GM21367 (cell line): ENCODE data around the gene TAPBP.

ENCODE experiments used
- ATAC-seq: cut with Tn5 transposase; IDR thresholded peaks from one replicate; pipeline ENCODE4 v1.9.1; 2021; ENCODE audit not compliant: unreplicated experiment

Gene TAPBP

DNA sequence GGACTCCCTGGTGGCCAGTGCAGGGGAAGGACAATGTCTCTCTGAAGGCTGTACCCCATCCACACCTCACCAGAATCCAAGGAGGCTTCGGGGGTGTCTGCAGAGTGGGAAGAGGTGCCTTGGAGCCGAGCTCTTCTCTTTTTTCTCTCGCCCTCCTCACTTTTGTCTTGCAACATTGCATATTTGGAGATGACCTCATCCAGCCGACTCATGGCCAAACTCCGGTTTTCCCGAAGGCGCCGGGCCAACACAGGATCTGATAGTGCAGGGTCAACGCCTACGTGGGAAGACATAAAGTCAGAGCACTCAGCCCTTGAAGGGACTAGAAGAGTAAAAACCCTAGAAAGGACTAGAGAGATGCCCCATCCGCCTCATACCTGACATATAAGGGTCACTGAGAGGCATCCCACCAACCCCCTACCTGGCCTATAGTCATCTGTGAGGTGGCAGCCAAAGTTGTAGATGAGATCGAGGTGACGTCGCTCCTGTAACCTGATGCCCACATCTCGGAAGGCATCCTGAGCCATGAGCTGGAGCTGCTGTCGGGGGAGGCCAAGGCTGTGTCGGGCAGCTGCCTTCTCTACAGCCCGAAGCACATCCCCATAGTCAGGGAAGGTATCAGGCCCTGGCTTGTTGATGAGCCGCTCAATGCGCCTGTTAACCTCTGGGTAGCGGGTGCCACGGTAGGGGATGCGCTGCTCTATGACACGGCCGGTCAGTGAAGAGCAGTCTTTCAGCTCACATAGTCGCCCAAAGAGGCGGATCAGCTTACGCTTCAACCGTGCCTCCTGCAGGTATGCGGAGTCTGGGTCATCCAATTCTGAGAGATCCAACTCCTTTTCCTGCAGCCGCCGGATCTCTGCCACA, 6.7 kb upstream of the TAPBP start:
- no peak for ATAC-seq

DNA sequence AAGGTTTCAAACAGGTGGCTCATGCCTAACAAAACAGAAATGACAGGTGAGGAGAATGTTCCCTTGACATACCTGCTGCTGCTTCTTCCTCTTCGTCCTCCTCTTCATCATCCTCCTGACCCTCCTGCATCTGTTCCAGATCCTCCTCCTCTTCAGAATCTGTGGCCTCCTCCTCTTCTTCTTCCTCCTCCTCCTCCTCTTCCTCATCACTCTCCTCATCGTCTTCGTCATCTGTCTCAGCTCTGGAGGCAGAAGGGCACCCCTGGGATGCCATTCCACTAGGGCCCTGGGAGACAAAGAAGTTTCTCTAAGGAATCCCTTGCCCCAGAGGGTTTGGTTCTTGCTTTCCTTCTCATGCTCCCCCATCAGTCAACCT, 6.0 kb upstream of the TAPBP start:
- ATAC-seq = no peak

DNA sequence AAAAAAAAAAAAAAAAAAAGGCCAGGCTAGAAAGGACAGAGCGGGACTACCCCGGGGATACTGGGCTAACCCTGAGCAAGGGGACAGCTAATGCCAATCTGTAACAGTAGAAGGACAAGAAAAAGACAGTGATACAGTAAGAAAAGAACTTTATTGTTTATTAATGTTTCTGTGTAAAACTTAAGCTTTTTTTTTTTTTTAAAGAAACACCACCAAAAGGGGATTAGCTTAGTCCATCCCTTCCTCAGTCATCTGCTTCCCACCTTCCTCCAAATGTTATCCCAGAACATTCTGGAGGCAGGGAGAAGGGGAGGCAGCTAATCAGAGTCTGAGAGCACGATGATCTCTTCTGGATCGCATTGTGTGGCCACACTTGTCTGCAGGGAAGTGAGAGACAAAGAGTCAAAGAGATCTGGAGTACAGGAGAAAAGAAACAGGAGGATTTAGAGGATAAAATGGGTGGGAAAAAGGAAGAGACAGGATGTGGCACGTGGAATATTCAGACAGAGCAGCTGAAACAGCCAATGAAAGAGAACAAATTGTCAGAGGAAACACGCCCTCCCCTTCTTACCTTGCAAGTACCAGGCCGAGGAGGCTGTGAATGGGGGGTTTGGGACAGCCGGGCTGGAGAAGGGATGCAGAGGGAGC, 4.7 kb upstream of the TAPBP start:
- ATAC-seq = no peak

DNA sequence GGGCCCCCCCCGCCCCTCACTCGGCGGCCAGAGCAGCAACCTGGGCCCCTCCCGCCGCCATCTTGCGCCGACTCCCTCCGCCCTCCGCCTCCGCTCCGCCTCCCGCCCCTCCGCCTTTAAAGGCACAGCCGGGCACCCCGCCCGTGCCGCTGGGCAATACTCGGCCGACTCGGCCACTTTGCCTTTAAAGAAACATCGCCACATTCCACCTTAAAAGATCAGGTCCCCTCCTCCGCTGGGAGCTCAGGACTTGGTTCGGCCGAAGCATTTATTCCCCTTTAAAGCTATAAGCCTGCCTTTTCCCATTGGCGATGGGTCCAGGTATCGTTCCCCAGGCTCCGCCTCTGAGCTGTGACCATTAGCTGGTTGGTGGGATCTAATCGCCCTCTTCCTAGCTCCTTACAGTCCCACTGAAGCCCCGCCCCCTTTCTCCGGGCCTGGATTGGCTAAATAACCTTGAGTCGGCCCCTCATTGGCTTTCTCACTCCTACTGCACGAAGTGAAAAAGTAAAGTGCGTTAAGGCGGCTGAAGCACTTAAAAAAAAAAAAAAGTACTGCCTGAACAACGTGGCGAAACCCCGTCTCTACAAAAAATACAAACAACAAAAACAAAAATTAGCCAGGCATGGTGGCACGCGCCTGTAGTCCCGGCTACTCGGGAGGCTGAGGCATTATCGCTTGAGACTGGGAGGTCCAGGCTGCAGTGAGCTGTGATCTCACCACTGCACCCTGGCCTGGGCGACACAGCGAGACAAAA, 4.0 kb upstream of the TAPBP start, which contains the start of gene ZBTB22:
ZBTB22 (minus strand) TSS at position 76 of the 757 bp plus-strand sequence. CDS start 828 bp downstream, outside the sequence.
- ATAC-seq = peak; percentile 32

DNA sequence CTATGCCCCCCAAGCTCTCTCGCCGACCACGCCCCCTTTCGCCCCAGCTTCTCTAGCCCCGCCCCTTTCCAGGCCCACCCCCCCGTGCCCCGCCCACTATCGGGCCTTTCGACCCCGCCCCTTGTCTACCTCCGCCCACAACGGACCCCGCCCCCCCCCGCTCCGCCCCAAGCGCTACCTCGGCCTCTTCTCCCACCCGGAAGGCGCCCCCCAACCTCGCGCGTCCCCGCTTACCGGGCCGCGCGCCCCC, 3.5 kb upstream of the TAPBP start:
- ATAC-seq = no peak

DNA sequence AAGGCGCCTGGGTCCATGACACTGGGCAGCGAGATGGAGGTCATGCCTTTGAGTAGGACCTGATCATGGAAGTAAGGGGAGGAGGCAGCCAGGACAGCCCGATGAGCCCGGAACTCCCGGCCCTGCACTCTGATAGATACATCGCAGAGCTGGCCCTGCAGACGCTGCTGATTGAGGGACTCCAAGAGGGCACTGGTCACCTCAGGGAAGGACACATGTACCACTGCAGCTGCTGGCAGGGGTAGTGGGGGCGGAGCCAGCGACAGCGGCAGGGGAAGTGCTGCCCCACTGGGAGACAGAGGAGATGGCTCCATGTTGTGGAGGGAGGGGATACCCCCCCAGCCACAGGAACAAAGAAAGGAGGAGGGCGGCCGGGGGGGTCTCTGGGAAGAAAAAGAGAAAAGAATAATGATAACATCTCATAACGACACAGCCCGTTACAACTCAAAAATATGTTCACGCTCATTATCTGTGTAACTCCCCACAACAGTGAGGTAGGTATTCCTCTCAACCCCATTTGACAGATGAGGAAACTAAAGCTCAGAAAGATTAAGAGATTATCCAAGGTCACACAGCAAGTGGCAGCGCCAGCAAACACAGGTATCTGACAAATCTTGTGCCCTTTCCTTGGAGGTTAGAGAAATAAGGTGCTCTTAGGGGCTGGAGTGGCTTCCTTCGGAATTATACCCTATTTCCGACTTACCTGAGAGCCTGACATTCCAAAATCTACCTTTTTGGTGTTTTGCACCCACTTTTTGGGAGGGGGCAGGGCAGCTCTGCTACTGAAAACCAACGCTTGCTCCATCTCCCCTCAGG, 2.9 kb upstream of the TAPBP start:
- no peak for ATAC-seq

DNA sequence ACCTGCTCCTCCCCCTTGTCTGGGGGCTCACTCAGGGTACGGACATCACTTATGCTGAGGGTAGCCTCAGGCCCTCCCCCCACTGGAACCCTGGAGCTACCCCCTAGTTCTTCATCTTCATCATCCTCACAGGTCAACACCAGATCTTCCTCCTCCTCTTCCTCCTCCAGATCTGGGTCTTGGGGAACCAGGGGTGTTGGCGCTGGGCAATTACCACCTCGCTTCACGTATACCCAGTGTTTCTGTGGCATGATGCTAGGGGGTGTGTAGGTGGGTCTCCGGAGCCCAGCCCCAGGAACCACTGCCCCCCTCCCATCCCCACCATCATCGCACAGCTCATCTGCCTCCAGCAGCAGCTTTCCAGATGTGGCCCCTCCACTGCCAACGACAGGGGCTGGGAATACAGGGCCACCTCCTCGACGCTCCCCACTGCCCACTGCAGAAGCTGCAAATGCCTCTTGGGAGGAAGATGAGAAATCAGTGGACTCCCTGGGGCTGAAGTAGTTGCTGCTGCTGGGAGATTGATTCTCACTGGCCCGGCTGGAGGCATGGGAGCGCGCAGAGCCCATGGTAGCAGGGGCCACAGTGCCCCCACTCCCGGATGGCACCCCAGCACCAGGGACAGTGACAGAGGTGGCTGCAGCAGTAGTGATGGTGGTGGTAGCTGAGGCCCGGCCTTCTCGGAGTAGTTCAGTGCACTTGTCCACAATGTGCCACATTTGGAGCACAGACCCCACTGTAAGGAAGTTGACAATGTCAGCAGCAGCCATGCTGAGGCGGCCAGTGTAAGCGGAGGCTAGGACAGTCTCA, 2.1 kb upstream of the TAPBP start:
- ATAC-seq = no peak

DNA sequence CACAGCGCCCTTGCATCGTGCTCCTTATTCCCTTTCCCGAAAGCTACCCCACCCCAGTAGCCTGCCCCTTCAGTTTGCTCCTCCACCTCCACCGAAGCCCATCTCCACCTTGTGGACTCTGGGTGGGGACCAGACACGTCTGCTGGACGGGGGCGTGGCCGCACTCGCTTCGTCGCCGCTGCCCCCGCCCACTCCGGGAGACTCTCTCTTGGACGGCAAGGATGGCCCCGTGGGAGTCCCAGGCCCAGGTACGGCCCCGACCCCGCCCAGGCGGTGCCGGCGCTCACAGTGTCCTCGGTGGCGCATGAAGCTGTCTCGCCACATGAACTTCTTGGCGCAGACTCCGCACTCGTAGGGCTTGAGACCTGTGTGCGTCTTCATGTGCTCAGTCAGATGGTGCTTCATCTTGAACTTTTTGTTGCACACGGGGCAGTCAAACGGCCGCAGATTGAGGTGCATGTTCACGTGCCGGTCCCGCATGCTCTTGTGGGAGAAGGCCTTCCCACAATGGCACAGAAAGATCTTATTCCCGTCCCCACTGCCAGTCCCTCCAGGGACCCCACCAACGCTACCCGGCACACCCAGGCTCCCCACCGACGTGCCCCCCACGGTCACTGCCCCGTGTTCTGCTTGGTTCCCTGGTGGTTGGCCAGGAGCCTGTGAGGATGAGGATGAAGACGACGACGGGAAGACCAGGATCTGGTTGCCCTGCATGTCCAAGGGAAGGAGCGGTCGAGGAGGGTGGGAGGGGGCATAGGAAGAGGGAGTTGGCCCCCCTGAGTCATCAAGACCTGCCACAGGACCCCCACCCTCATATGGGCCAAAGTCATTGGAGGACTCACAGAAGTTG, 1.3 kb upstream of the TAPBP start:
- no peak for ATAC-seq

DNA sequence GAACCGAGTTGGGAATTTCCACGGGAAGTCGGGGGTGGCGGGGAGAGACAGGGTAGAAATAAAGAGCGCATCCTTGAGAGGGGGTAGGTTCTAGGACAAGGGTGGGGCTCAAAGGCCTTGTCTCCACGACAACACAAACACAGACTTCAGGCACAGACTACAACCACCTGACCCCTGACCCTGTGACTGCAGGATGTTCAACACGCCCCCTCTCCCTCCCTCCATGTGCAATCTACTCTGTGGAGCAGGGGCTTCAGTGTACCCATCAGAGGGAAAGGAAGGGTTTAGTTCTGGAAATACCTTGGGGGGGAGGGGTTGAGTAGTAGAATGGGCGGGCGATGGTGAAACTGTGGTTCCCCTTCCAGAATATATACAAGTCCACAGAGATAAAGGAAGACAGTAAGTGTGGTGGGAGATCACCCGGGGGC, 651 bp upstream of the TAPBP start:
- ATAC-seq = no peak

DNA sequence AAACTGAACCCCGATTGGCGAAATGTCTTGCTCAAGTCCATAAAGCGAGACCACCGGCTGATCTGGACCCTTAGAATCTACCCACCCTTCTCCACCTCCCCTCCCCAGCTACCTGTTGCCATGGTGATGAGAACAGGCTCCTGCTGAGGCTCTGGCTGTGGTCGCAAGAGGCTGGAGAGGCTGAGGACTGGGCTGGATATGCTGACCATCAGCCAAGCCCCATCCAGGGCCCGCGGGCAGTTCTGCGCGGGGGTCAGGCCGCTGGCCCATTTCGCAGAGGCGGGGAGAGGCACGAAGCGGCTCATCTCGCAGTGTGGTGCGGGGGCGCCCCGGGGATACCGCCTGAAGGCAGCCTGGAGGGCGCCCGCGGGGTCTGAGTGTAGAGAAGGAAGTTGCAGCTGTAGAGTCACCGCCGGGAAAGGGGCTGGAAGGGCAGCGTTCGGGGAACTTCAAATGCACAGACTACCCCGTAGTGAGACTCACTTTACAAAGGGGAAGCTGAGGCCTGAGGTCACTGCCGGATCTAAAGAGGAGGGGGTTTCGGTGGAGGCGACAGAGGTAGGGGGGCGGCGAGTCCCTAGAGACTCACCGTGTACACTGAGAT, 671 bp downstream of the TAPBP start:
- no peak for ATAC-seq

DNA sequence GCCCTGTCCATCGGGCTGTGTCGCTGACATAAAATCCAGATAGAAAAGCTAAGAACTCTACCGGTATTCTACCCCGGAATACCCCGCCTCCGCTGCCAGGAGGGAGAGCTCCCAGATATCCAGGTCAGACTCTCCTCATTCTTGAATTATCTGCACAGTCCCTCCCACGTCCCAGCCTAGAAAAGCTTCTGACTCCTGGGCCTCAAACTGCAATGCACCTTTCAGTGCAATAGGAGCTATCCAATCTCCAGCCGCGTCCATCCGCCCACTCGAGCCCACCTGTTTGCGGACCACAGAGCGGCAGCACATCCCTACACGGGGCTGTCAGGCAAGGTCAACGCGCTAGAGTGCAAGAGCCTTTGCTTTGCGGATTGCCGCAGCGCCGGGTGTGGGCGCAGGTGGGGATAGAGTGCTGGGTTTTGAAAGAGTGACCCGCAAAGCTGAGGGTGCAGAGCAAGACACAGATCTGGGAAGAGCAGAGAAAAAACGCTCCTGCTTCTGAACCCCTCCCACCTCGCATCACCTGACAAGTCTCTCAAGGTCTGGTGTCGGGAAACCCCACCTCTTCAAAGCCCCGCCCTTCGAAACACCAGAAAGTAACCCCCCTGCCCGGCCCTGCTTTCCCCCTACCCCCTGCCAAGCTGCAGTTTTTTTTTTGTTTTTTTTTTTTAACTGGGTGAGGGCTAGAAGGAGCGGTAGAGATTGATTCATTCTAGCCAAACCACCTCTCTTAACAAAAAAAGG, 1.3 kb downstream of the TAPBP start:
- no peak for ATAC-seq

DNA sequence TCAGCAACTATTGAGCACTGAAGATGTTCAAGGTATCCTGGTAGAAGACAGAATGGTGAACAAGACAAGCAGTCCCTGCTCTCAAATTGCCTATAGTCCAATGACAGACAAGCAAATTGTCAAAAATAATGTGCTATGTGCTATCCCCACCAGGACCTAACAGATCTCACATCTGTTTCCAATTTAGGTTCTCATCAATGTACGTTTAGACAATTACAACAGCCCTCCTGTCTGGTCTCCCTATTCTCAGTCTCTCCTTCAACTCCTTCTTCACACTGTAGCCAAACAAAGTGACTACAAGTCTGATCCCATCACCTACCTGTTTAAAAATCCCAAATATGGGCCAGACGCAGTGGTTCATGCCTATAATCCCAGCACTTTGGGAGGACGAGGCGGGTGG, 7.5 kb downstream of the TAPBP start:
- ATAC-seq = no peak

DNA sequence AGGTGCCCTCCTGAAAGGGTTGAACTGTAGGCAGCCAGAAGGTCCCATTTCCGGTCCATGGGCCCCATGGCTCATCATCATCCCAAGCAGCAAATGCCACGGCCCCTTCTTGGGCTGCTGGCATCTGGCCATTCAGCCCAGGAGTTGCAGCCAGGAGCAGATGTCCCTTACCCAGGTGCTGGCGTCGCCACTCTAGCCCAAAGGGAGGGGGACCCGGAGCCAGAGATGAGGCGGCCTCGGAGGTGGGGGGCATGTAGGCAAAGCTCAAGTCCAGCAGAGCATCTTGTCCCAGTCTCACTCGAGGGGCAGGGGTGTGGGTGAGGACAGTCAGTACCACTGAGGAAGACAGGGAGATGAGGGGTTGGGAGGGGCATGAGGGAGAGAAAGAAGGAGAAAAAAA, 8.8 kb downstream of the TAPBP start:
- ATAC-seq = no peak

DNA sequence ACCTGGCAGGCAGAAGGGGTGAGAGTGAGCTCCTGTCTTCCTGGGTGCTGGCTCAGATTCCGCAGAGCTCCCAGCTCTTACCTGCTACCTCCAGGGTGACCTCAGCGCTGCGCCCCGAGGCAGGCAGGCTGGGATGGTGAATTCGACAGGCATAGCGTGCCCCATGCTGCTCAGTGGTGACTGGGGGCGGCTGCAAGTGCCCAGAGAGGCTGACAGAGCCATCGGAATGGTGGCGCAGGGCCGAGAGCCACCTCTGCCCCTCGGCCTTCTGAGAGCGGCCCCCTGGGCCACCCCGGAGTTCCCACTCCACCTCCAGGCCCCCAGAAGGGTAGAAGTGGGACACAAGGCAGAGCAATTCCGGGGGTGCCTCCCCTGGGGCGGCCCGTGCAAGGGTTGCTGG, 9.7 kb downstream of the TAPBP start:
- ATAC-seq = no peak

DNA sequence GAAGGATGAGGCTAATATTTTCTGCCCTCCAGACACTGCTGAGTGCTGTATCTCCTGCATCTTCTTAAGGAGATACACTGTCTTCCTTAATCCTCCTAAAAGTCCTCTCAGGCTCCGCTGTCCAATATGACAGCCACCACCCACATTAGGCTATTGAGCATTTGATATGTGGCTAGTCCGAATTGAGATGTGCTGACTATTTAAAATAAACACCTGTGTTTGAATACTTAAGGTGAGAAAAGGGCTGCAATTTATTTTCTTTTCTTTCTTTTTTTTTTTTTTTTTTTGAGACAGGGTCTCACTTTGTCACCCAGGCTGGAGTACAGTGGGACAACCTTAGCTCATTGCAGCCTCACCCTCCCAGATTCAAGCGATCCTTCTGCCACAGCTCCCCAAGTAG, 12.0 kb downstream of the TAPBP start:
- ATAC-seq = no peak

DNA sequence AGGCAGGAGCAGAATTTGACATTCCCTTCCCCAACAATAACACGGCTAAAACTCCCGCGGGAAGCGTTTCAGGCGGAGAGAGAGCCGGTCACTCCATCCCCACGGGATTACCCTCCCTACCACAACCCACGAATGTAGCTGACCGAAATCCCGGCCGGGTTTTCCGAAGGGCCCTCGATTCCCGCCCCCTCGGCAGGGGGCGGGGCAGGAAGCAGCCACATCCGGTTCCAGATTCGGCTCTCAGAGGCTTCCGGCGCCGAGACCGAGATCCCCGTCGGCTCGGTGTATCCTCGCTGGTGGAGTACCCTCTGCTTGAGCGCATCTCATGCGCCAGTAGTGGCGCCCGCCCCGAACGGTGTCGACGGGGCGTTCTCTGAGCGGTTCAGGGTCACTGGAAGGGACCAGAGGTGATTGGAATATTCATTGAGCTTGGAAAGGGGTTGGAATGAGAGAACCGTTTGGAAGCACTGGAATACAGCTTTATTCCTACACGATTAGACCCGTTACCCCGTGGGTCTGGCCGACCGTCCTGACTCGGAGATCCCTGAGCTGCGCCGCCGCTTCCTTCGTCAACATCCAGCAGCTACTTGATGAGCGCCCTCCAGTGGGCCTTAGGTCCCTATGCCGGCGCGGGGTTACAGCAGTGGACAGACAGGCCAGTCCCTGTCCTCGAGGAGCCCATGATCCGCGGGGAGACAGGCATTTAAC, 14.5 kb downstream of the TAPBP start:
- peak; percentile 59 for ATAC-seq

DNA sequence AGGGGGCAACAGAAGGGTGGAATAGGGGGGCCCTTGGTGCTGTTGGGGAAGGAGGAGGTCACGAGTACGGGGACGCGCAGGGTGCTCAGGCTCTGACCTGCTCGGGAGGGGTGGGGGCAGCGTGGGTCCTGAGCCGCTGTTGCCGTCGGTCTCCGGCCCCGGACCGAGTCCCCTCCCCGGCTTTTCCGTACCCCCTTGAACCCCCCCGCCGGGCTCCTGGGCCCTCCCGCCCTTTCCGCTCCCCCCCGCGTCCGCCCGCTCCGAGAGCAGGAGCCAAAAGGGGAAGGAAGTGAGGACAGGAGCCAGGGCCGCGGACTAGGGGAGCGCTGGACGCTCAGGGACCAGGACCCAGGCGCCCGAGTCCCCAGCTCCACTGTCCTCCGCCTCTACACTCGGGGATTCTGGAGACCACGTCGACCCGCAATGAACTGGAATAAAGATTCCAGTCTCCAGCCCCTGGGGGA, 15.1 kb downstream of the TAPBP start, which contains the start of gene RGL2:
RGL2 (minus strand) TSS at position 170 of the 464 bp plus-strand sequence. CDS start 332 bp downstream, outside the sequence.
- no peak for ATAC-seq
